MM.1S (cell line): Measurements from ENCODE around the gene BOD1.

Experiments
- DNase-seq: peaks from one replicate; pipeline ENCODE4 v3.0.0-alpha.2; 2015
- H2AFZ ChIP-seq: fragments of 300-600 bp; sonication (generic); 2 replicates; pipeline ENCODE4 v1.6.0; 2016; ENCODE audit warnings: antibody characterized with exemption, low read length
- H3F3A ChIP-seq: fragments of 300-600 bp; sonication (generic); 2 replicates; pipeline ENCODE4 v1.6.1; 2016; ENCODE audit warnings: mild to moderate bottlenecking, antibody characterized with exemption, low read length, moderate library complexity, mixed read lengths; ENCODE audit not compliant: insufficient read depth
- H3K27ac ChIP-seq: fragments of 300-600 bp; sonication (generic); 2 replicates; pipeline ENCODE4 v1.5.1; 2016; ENCODE audit warnings: mild to moderate bottlenecking, low read length
- H3K27me3 ChIP-seq: fragments of 300-600 bp; sonication (generic); replicated peaks from 2 replicates; pipeline ENCODE4 v1.6.0; 2016; ENCODE audit warnings: low read length; ENCODE audit not compliant: insufficient read depth
- H3K36me3 ChIP-seq: fragments of 300-600 bp; sonication (generic); replicated peaks from 2 replicates; pipeline ENCODE4 v1.6.1; 2016; ENCODE audit warnings: mild to moderate bottlenecking, low read length, mixed read lengths; ENCODE audit not compliant: insufficient read depth
- H3K4me1 ChIP-seq: fragments of 300-600 bp; sonication (generic); 2 replicates; pipeline ENCODE4 v1.6.1; 2016; ENCODE audit warnings: low read length, mixed read lengths
- H3K4me2 ChIP-seq: fragments of 300-600 bp; sonication (generic); 2 replicates; pipeline ENCODE4 v1.6.0; 2016; ENCODE audit warnings: low read depth, low read length
- H3K4me3 ChIP-seq: fragments of 300-600 bp; sonication (generic); 2 replicates; pipeline ENCODE4 v1.5.1; 2016; ENCODE audit warnings: low read length, mixed read lengths
- H3K79me2 ChIP-seq: fragments of 300-600 bp; sonication (generic); 2 replicates; pipeline ENCODE4 v1.6.1; 2016; ENCODE audit warnings: mixed run types, low read length, mixed read lengths
- H3K9ac ChIP-seq: fragments of 300-600 bp; sonication (generic); 2 replicates; pipeline ENCODE4 v1.6.1; 2016; ENCODE audit warnings: low read length, mixed read lengths
- H3K9me2 ChIP-seq: fragments of 300-600 bp; sonication (generic); replicated peaks from 2 replicates; pipeline ENCODE4 v1.6.1; 2016; ENCODE audit warnings: mild to moderate bottlenecking, low read length, mixed read lengths; ENCODE audit not compliant: insufficient read depth
- H3K9me3 ChIP-seq: fragments of 300-600 bp; sonication (generic); replicated peaks from 2 replicates; pipeline ENCODE4 v1.6.1; 2016; ENCODE audit warnings: mild to moderate bottlenecking, low read length, mixed read lengths; ENCODE audit not compliant: insufficient read depth
- H4K20me1 ChIP-seq: fragments of 300-600 bp; sonication (generic); 2 replicates; pipeline ENCODE4 v1.6.1; 2016; ENCODE audit warnings: mild to moderate bottlenecking, low read length, moderate library complexity, mixed read lengths; ENCODE audit not compliant: insufficient read depth
- CTCF ChIP-seq: fragments of 300-600 bp; sonication (generic); IDR thresholded peaks from 2 replicates; pipeline ENCODE4 v1.5.1; 2016; ENCODE audit warnings: antibody characterized with exemption, low read length, mixed read lengths
- EZH2 ChIP-seq: fragments of 300-600 bp; sonication (generic); optimal IDR thresholded peaks from 2 replicates; pipeline ENCODE3; 2017; ENCODE audit warnings: low read depth, mild to moderate bottlenecking, antibody characterized with exemption, low read length, mixed read lengths
- EZH2phosphoT487 ChIP-seq: fragments of 300-600 bp; sonication (generic); IDR thresholded peaks from 2 replicates; pipeline ENCODE4 v1.6.1; 2018; ENCODE audit warnings: antibody characterized with exemption, low read length

BOD1 gene

GRCh38 chr5:173645890-173646574 is 29.6 kb upstream of the BOD1 start:
- Histone ChIP-seq H3F3A (no peaks in the 10 kb centered on the region), H4K20me1 (no peaks in the 10 kb centered on the region), H3K4me2 (no peak overlapping the region), H3K27me3 (no peaks in the 10 kb centered on the region), H3K9me2 (no peaks in the 10 kb centered on the region), H3K27ac (no peak overlapping the region), H3K9me3 (no peaks in the 10 kb centered on the region), H3K9ac (no peak overlapping the region), H2AFZ (no peak overlapping the region), H3K4me3 (no peak overlapping the region), H3K79me2 (no peaks in the 10 kb centered on the region), H3K4me1 (no peaks in the 10 kb centered on the region), H3K36me3 (no peaks in the 10 kb centered on the region)
- no peak for DNase-seq
- TF ChIP-seq CTCF (no peak), EZH2phosphoT487 (no peak), EZH2 (no peak)

GRCh38 chr5:173645437-173645807 is 29.0 kb upstream of the BOD1 start:
- Histone ChIP-seq H3K9me3 (no peaks in the 10 kb centered on the region), H3K4me2 (no peak overlapping the region), H3K79me2 (no peaks in the 10 kb centered on the region), H4K20me1 (no peaks in the 10 kb centered on the region), H3K4me1 (no peaks in the 10 kb centered on the region), H3K27me3 (no peaks in the 10 kb centered on the region), H3K36me3 (no peaks in the 10 kb centered on the region), H3F3A (no peaks in the 10 kb centered on the region), H3K4me3 (no peak overlapping the region), H3K9me2 (no peaks in the 10 kb centered on the region), H3K9ac (no peak overlapping the region), H2AFZ (no peak overlapping the region), H3K27ac (no peak overlapping the region)
- no peak for DNase-seq
- TF ChIP-seq EZH2phosphoT487 (no peak), CTCF (no peak), EZH2 (no peak)

- Histone ChIP-seq H3K27ac (no peak overlapping the region), H3K27me3 (no peaks in the 10 kb centered on the region), H3K4me2 (no peak overlapping the region), H3K36me3 (no peaks in the 10 kb centered on the region), H3F3A (no peaks in the 10 kb centered on the region), H3K9ac (no peak overlapping the region), H3K4me3 (no peak overlapping the region), H3K9me3 (no peaks in the 10 kb centered on the region), H3K4me1 (no peaks in the 10 kb centered on the region), H2AFZ (no peak overlapping the region), H3K9me2 (no peaks in the 10 kb centered on the region), H4K20me1 (no peaks in the 10 kb centered on the region), H3K79me2 (no peaks in the 10 kb centered on the region)
- TF ChIP-seq EZH2 (no peak), CTCF (no peak), EZH2phosphoT487 (no peak)
- no peak for DNase-seq
These were observed 28.4 kb upstream of the BOD1 start for GRCh38 chr5:173644673-173645436.
